Esophagus muscularis mucosa (tissue), 4 donors: ENCODE measurements around the gene SLC18B1. TPM values are rescaled to one million over a fixed set of nuclear protein-coding genes. Genes with fewer than 3 reads are reported as not detected.
A peak's percentile ranks its signal among the peaks of the same experiment; 100 is the strongest.
"Not testable (repeated sequence)": the region's sequence is repeated elsewhere in the genome, so short reads cannot be mapped to it uniquely, and the experiment has no call there.

ENCODE experiments used
- DNase-seq: peaks from one replicate; pipeline ENCODE4 v3.0.0-alpha.2; 2017; ENCODE audit errors: extremely low spot score
- H3K27ac ChIP-seq, 4 donors: fragments of 200-600 bp; sonication (generic); replicated peaks in 1 of 4; 1 replicate in 3 of 4; 2 replicates in 1 of 4; pipeline ENCODE4 v1.5.1; 2016 to 2019; ENCODE audit warnings: mild to moderate bottlenecking in 1 of 4
- H3K27me3 ChIP-seq, 4 donors: fragments of 200-600 bp; sonication (generic); one replicate each; pipeline versions ENCODE4 v1.5.1 to v1.6.0; 2016 to 2019
- H3K36me3 ChIP-seq, 4 donors: fragments of 200-600 bp; sonication (generic); one replicate each; pipeline ENCODE4 v1.5.1; 2016 to 2019
- H3K4me1 ChIP-seq, 4 donors: fragments of 200-600 bp; sonication (generic); one replicate each; pipeline ENCODE4 v1.5.1; 2016 to 2019
- H3K4me3 ChIP-seq, 4 donors: fragments of 200-600 bp; sonication (generic); 1 replicate in 2 of 4; 2 replicates in 2 of 4; pipeline ENCODE4 v1.5.1; 2016 to 2019; ENCODE audit warnings: mild to moderate bottlenecking in 4 of 4, moderate library complexity in 1 of 4
- H3K9me3 ChIP-seq, 4 donors: fragments of 200-600 bp; sonication (generic); 1 replicate in 3 of 4; 2 replicates in 1 of 4; pipeline ENCODE4 v1.5.1; 2016 to 2019
- EP300 ChIP-seq: sonication (generic); formaldehyde crosslinking; IDR thresholded peaks from one replicate; pipeline ENCODE4 v1.6.1; 2017; ENCODE audit warnings: antibody characterized with exemption
- POLR2A ChIP-seq: fragments of 450-650 bp; IDR thresholded peaks from one replicate; pipeline ENCODE4 v1.6.1; 2017; ENCODE audit warnings: antibody characterized with exemption, moderate library complexity, mild to moderate bottlenecking, low read depth
- POLR2AphosphoS5 ChIP-seq, 2 donors: sonication (generic); formaldehyde crosslinking; IDR thresholded peaks; one replicate each; pipeline ENCODE4 v1.6.1; 2017; ENCODE audit warnings: antibody characterized with exemption in 2 of 2
- WGBS: methylation state at CpG from one replicate; pipeline ENCODE4 v1.1.5; 2018; 5-methylcytosine and 5-hydroxymethylcytosine counted together
- intact Hi-C: fragments of 100-400 bp; cut with DNase I; formaldehyde crosslinking; loops from one replicate; pipeline ENCODE4 v1.15.1; 2023
- total RNA-seq, 4 donors: library from RNA; depleted of rRNA; stranded (reverse); fragments of >200 nt; gene quantifications; one replicate each; pipeline versions ENCODE4 v1.1.0 to v1.2.1, GENCODE V29; 2016
- TF ChIP-seq, protein P1 (sequence below), 3 experiments: fragments of 200-600 bp in 2 of 3; fragments of 450-650 bp in 1 of 3; sonication (generic) in 2 of 3; IDR thresholded peaks; one replicate each; pipeline ENCODE4 v1.5.1; 2017 to 2019; ENCODE audit warnings: antibody characterized with exemption in 3 of 3, mild to moderate bottlenecking in 2 of 3, moderate library complexity in 1 of 3

The SLC18B1 gene
- total RNA-seq, 4 donors from 2014 or later, result 4.8 to 6.2 (median 5.7) TPM

DNA sequence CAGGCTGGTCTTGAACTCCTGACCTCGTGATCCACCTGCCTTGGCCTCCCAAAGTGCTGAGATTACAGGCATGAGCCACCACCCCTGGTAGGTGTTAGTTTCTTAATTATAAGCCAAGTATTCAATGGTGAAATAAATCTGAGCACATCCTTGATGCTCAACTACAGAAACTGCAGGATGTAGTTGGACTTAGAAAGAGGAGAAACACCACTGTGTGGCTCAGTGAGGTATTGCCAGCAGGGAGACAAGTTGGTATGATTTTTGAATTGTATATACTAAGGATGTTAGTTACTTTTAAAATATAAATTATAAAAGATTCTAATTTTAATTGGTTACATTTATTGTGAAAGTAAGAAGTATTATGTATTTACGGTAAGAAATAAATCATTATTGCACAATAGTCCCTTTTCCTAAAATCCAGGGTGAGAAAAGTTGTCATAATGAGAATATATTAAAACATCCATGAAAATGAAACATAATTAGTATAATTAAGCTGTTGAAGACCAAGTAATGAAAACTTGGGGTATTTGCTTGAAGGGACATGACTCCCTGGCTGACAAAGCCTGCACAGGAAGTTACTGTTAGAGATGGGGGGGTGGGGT, 17.6 kb downstream of the SLC18B1 start:
- no peak for DNase-seq
- WGBS, result 97% methylated on average over 2 of the region's 2 CpGs
- H3K9me3 ChIP-seq, result no peaks in the 10 kb centered on the region
- no peak overlapping the region for H3K27ac ChIP-seq
- no peak overlapping the region for H3K4me3 ChIP-seq
- peaks cover 23 to 85% (median 46%) of the 10 kb centered on the region in 4 donors for H3K36me3 ChIP-seq
- H3K27me3 ChIP-seq, result no peaks in the 10 kb centered on the region
- no peak for TF ChIP-seq EP300
- TF ChIP-seq, protein P1, sequence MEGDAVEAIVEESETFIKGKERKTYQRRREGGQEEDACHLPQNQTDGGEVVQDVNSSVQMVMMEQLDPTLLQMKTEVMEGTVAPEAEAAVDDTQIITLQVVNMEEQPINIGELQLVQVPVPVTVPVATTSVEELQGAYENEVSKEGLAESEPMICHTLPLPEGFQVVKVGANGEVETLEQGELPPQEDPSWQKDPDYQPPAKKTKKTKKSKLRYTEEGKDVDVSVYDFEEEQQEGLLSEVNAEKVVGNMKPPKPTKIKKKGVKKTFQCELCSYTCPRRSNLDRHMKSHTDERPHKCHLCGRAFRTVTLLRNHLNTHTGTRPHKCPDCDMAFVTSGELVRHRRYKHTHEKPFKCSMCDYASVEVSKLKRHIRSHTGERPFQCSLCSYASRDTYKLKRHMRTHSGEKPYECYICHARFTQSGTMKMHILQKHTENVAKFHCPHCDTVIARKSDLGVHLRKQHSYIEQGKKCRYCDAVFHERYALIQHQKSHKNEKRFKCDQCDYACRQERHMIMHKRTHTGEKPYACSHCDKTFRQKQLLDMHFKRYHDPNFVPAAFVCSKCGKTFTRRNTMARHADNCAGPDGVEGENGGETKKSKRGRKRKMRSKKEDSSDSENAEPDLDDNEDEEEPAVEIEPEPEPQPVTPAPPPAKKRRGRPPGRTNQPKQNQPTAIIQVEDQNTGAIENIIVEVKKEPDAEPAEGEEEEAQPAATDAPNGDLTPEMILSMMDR (IDR thresholded peaks at IDR 0.05), result peak in 2 of 3 experiments; percentile 16 to 36
- no peaks in the 10 kb centered on the region for H3K4me1 ChIP-seq
- intact Hi-C loops, result no loop called here

DNA sequence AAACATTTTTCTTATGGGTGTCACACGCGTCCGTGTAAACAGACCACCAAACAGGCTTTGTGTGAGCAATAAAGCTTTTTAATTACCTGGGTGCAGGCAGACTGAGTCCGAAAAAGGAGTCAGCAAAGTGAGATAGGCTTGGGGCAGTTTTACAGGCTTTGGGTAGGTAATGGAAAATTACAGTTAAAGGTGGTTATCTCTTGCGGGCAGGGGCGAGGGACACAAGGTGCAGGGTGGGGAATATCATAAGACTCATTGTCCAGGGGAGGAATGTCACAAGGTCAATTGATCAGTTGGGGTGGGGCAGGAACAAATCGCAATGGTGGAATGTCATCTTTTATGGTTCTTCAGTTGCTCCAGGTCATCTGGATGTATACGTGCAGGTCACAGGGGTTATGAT, 20.6 kb downstream of the SLC18B1 start:
- DNase-seq, H3K4me3 ChIP-seq, H3K27me3 ChIP-seq, intact Hi-C loops, H3K27ac ChIP-seq, H3K9me3 ChIP-seq, H3K4me1 ChIP-seq: not testable (repeated sequence)
- 89% methylated on average over 8 of the region's 8 CpGs for WGBS
- H3K36me3 ChIP-seq, result peaks cover 23 to 91% (median 56%) of the 10 kb centered on the region in 4 donors

DNA sequence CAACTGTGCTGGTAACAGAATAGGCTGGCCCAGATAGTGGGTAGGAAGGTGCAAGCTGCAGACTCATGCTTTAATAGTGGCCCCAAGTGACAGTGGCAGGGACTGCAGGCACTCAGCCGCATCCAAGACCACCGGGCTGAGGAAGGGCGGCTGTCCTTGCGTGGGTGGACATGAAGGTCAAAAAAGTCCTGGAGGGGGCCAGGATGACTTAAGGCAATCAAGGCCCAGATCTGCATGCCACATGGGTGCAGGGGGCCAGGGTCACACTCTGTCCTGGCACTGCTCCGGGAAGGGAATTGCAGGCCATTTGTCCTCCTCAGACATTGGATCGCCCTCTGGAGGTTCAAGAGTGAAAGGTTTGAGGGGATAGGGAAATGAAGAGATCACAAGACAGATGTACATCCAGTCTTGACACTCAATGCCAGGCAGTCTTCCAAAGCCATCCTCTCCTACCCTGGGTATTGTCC, 30.4 kb downstream of the SLC18B1 start:
- Histone ChIP-seq H3K4me1 (peaks cover 0 to 8% (median 0%) of the 10 kb centered on the region in 4 donors), H3K27ac (no peak overlapping the region), H3K27me3 (no peaks in the 10 kb centered on the region), H3K9me3 (no peaks in the 10 kb centered on the region), H3K36me3 (peaks cover 0 to 35% (median 24%) of the 10 kb centered on the region in 4 donors), H3K4me3 (no peak overlapping the region)
- DNase-seq, result no peak
- WGBS, result 38% methylated on average over 6 of the region's 6 CpGs
- intact Hi-C loops, result loop anchor here (10.0 kb wide), 1 partner anchor 93 kb away; no protein-coding TSS in a partner anchor
- TF ChIP-seq, protein P1 (IDR thresholded peaks at IDR 0.05), result peak; percentile 17 to 30 (median 28)
- no peak for TF ChIP-seq POLR2AphosphoS5 (IDR thresholded peaks at IDR 0.05)

DNA sequence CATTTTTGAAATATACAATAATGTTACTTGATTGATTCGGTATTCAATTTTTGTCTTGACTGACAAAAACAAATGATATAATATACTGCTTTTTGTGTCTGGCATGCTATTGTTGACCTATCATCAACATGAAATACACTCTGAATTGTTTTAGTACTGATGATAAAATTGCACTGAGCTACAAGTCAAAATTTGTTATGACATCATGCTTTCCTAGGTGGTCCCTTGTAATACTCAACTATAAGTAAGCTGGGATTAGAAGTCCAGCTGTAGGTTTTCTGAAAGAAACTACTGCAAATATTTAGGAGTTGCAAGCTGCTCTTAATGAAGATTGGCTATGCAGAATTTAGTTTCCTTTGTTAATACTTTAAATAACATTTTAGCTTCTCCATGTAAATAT, 32.9 kb downstream of the SLC18B1 start:
- intact Hi-C loops, result loop anchor here (10.0 kb wide), 1 partner anchor 91 kb away; no protein-coding TSS in a partner anchor
- H3K27me3 ChIP-seq, result no peaks in the 10 kb centered on the region
- peaks cover 0 to 12% (median 7%) of the 10 kb centered on the region in 4 donors for H3K36me3 ChIP-seq
- H3K4me3 ChIP-seq, result no peak overlapping the region
- peaks cover 0 to 8% (median 0%) of the 10 kb centered on the region in 4 donors for H3K4me1 ChIP-seq
- 92% methylated on average over 1 of the region's 1 CpG for WGBS
- H3K27ac ChIP-seq, result no peak overlapping the region
- TF ChIP-seq EP300 (no peak), POLR2A (no peak), POLR2AphosphoS5 (IDR thresholded peaks at IDR 0.05) (no peak)
- TF ChIP-seq, protein P1 (IDR thresholded peaks at IDR 0.05), result no peak
- no peaks in the 10 kb centered on the region for H3K9me3 ChIP-seq
- no peak for DNase-seq

DNA sequence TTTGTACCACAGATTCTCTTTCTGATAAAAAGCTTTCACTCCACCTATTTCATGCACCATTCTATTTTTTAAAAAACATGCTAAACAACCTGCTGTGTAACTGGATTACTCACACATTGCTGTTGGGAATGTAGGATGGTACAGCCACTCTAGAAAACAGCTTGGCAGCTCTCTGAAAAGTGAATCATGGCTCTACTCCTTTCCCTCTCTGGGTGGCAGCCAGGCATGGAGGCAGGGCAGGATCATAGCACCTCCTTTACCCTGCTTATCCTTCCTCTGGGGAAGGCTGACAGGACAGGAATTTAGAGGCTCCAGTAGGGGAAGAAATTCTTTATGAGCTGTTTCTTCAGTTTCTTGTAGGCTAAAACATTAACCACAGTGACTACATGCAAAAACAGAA, 34.1 kb downstream of the SLC18B1 start:
- Histone ChIP-seq H3K4me1 (peaks cover 0 to 8% (median 0%) of the 10 kb centered on the region in 4 donors), H3K9me3 (no peaks in the 10 kb centered on the region), H3K4me3 (no peak overlapping the region), H3K27ac (no peak overlapping the region), H3K27me3 (no peaks in the 10 kb centered on the region), H3K36me3 (peaks cover 0 to under 1% (median 0%) of the 10 kb centered on the region in 4 donors)
- TF ChIP-seq POLR2AphosphoS5 (IDR thresholded peaks at IDR 0.05) (no peak), EP300 (no peak), POLR2A (no peak)
- TF ChIP-seq, protein P1 (IDR thresholded peaks at IDR 0.05), result no peak
- no peak for DNase-seq
- intact Hi-C loops, result loop anchor here (10.0 kb wide), 1 partner anchor 90 kb away; no protein-coding TSS in a partner anchor
